DMS 273 (cell line): ENCODE results near the gene NISCH.

Source experiments
- DNase-seq: peaks from one replicate; lab custom pipeline; 2025; ENCODE audit not compliant: unreplicated experiment; lab: John Stamatoyannopoulos, UW

The NISCH gene

DNA sequence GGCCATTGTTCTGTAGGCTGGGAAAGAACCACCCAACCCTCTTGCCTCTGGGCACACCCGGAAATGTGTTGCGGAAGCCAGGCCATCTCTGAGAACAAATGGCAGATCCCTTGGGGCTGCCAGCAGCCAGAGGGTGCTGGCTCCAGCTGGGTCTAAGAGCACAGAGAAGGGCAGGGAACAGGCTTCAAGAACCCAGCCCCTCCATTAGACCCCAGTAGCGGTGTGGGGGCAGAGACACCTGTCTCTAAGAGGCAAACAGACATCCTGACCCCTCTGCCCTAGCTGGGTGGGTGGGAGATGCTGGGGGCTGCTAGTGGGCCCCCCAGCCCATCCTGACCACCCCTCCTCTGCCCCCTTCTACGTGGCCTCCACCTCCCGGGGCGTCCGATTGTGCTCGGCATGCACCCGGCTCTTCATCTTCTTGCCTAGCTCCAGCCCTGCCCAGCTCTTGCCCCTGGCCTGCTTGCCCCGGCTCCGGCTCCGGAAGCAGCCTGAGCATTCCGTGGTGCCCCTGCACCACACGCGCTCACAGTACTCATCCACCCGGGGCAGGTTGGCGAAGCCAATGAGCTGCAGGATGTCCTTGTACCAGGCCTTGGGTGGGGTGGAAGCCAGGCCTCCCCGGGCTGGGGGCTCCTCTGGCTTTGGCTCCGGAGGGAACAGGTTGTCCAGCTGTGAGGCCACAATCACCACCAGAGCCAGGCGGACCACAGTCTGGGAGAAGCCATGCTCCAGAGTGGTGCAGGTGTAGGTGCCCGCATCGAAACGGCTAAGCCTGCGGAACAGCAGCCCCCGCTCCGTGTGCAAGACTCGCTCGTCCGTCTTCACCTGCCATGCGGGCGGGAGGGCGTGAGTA, 19.9 kb upstream of the NISCH start:
- no peak for DNase-seq

GRCh38 chr3:52436500-52437149, 18.8 kb upstream of the NISCH start:
- peak; percentile 14 for DNase-seq

GRCh38 chr3:52437326-52438103, 17.9 kb upstream of the NISCH start:
- DNase-seq = no peak

DNA sequence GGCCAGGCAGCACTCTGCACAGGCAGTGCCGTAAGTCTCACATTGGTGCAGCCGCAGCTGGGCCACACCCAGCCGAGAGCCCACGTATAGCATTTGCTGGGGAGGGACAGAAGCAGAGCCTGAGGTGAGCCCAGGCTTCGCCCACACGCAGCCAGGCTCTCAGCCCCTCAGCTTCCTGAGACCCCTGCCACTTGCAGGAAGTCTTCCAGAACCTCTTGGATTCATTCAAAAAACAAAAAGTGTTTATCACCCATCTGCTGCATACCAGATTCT, 17.4 kb upstream of the NISCH start:
- no peak for DNase-seq

DNA sequence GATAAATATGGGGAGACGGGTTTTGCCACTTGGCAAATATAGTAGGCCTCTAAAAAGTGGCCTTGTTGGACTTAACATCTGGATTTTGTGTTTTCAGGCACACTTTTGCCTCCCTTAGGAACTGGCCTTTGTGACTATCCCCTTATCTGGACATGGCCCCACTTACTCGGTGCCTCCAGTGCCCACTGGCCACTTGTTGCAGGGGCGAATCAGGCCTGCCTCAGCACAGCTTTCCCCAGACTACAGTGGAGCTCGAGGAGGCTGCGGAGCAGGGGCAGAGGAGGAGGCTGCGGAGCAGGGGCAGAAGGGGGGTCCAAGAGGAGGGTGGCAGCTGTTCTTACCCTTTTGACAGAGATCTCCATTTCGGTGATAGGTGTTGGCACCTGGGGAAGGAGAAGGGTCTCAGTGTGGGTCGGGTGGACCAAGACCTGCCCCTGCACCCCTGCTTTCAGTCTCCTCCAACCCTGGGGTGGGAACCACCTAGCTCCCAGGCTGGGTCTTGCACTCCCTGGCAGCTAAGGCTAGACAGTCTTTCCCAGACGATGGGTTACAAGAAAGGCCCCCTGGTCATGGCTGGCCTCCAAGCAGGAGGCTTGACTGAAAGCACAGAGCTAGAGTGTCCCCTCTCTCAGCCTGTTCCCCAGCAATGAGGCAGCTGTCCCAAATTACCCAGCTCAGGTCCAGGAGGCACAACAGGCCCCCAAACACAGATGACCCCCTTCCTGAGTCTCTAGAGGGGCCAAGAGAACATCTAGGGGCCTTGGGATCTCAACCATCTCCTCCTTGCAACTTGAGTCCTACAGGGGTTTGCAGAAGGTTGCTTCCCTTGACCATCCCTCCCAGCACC, 16.6 kb upstream of the NISCH start:
- DNase-seq = no peak

GRCh38 chr3:52439426-52440248, 15.8 kb upstream of the NISCH start:
- no peak for DNase-seq

DNA sequence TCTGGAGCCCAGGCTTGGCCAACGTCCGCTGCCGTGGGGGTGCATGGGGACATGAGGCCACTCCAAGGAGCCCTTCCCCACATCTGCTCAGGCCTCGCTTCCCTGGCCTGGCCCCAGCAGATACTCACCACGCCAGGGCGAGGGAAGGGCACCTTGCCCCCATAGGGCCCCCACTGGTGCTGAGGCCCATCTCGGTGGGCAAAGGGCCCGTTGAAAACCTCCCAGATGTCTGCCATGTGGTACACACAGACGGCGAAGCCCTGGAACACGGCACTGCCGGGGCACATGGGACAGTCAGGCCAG, 15.2 kb upstream of the NISCH start:
- DNase-seq = no peak

DNA sequence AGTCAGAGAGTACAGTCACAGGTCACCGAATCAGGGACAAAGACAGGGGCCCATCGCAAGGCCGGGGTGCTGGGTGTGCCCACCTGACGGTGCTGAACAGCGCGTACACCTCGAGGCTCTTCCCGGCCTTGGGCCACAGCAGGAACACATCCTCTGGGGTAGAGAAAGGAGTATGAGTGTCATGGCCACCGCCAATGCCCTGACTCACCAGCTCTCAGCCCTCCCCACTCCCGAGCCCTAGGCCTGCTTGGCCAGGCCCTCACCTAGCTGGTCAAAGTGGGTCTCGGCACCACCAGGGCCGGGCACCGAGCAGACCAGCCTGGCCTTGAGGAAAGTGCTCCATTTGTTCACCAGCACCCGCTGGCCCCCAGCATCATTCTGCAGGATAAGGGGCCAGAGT, 14.7 kb upstream of the NISCH start:
- DNase-seq = no peak

DNA sequence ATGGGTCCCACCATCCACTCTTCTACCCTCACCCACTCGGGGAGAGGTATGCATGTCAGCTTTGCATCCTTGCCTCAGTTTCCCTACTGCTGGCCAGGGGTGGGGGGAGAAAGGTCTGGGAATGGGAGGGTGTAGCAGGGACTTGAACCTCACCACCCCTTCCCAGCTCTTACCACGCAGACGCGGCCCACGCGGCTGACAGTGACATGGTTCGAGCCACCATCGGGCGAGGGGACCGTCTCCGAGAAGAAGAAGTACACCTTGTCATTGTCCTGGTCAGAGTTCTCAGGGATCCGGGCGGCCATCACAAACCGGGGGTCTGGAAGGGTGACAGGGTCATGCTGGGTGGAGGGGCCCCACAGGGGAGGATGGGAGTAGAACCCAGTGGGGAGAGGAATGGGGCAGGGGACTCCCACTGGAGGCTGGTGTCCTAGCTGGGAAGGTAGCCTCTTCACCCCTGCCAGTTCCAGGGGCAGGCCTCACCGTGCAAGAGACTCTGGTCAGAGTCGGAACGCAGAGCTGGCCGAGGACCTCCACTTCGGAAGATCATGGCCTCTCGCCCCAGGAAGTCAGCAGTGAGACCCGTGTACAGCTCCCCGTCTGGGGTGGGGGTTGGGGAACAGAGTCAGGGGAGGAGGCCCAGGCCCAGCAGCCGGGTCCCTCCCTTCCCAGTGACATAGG, 14.2 kb upstream of the NISCH start:
- no peak for DNase-seq

DNA sequence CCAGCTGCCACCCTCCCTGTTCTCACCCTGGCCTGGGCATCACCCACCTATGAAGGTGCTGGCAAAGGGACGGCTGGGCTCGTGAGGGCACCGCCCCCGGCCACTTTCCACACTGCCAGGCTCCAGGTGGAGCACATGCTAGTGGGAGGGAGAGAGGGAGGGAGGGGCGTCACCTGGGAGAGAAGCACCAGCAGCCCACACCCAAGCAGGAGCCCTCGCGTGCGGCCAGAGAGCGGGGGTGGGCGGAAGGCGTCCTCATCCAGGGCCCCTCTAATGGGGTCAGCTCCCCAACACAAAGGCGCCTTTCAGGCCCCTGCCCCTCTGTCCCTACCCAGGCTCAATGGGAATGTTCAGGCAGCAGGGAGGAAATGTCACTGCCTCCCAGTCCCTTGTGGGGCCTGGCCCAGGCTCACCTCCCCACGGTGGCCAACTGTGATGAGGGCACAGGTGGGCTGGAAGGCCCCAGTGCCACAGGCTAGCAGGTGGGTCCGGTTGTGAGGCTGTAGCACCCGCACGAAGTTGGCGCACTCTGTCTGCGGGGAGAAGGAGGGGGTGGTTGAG, 13.6 kb upstream of the NISCH start:
- no peak for DNase-seq

GRCh38 chr3:52442409-52443267, 12.8 kb upstream of the NISCH start:
- no peak for DNase-seq

DNA sequence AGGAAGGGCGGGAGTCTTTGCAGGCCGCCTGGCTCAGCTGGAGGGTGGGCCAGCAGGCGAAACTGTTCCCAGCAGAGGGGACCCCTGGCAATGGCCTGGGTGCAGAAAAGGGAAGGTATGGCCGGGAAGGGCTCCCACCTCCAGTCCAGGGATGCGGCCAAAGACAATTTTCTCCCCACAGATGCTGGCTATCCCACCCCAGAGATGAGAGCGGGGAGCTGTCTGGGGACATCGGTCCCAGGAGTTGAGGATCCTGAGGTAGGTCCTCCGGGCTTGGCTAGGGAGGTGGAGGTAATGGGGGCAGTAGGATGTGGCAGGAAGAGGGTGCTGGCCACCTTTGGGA, 12.2 kb upstream of the NISCH start:
- DNase-seq = no peak

DNA sequence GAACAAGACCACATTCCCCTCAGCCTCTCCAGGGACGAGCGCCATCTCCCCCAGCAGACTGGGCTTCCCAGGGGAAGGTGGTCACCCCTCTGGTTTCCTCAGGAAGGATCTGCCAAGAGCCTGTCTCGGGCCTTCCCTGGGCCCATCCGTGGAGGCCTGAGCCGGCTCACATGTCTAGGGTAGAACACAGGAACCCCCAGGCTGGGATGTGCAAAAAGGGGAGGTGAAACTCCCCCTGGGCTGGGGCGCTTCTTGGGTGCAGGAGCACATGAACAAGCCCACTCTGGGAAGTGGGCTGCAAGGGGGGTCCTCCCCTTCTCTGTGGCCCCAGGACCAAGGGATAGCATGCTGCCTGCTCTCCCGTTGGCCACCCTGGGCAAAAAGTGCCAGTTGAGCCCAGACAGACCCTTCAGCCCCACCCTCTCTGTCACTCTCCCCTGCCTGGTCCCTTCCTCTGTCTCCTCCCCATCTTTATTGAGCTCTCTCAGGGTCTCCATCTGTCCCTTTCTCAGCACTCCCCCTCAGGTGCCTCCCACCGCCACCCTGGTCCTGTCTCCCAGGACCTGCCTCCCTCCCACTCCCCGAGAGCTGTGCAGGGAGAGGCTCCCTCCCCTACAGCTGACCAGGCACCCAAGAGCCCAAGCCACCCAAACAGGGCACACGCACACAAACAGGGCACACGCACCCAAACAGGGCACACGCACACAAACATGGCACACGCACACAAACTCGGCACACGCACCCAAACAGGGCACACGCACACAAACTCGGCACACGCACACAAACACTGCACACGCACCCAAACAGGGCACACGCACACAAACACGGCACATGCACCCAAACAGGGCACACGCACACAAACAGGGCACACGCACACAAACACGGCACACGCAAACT, 11.4 kb upstream of the NISCH start:
- DNase-seq = no peak

- peak; percentile 84 for DNase-seq
These were observed 10.3 kb upstream of the NISCH start, which contains the start of gene SEMA3G for GRCh38 chr3:52444860-52445793. TSS of gene SEMA3G (minus strand) at chr3:52445103. CDS start at chr3:52445027, 76 bp downstream.

DNA sequence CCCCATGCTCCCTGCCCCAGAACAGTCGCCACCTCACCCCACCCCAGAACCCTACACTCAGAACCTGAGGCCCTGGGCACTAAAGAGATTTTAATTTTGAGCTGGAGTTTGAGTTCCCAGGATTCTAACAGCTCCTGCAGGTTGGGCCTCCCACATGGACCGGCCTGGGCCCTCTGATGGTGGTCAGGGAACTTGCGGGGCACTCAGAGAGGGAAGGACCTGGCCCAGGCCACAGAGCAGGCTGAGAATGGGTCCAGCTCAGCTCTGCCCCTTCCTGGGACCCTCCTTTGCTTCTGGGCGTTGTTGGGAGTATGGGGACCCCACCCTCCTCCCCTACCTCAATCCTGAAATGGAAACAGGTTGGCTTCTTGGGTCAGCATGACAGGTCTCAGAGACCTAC, 9.4 kb upstream of the NISCH start:
- DNase-seq = no peak

DNA sequence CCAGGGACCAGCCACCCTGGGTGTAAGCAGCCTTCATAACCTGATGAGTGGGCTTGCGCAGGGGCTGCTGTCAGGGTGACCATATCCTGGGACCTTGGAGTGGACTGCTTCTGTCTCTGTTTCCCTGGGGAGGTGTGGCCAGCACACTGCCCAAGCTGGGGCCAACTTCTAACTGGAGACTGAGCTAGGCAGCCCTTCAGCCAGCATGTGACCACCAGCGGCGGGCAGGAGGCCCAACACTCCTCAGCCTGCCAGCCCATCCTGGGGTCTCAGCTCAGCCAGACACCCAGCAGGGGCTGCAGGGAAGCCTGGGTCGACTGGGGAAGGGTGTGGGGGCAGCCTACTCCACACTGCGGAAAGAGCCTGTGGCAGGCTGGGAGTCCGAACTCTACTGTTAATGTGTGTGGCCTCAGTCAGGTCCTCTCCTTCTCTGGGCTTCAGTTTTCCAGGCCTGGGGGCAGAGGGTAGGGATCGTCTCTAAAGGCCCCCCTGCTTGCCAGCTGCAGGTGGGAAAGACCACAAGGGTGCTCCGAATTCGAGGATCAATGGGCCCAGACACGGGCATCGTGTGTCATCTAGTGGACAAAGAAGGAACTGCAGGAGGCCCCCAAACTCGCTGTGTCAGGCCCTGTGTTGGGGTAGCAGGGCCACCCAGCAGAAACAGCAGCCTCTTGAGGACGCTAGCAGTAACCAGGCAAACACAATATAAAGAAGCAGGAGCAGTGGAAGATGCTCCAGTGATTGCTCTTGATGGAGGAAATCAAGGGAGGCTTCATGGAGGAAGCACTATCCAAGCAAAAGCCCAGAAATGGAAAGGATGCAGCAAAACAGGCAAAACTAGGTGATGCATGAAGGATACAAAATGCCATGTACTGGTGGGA, 8.5 kb upstream of the NISCH start:
- DNase-seq = peak; percentile 79
